SK-N-DZ (cell line): ENCODE results near the gene ADGRD1.

Source experiments
- DNase-seq: peaks from one replicate; pipeline ENCODE4 v3.0.0-alpha.2; 2015; ENCODE audit warnings: low spot score

ADGRD1 gene

DNA sequence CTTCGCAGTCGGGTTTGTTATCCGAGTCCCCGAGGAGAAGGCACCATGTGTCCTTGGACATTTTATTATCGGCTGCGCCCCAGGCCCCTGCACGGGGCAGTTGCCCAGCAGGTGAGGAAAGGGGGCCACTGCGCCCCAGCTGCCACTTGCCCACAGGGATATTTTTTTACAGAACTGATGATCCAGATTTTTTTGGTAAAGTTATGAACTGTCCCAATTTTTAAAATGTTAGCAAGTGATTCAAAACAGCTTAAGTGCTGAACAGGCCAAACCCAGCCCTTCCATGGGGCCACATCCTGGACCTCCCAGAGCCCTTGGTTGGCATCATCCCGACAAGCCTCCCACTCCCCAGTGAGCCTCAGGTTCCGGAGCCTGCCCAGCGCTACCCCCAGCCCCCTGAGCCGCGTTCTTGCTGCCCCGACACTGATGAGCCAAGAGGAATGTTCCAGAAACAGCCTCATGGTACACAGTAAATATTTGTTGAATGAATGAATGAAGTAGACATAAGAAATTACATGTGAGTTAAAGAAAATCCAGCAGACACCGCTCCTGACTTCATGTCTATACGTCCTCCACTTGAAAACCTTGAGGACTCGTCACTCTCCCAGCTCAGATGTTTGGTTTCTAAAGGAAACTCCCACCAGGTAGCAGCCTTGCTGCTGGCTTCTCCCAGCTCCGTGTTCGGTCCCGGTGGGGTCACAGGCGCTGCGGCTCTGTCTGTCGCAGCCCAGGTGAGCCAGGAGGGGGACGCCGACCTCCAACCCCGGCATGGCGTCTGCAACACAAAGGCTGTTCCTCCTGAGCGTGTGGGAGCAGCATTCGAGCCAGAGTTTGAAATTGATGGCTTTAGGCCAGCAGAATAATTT, 88.5 kb downstream of the ADGRD1 start:
- peak; percentile 50 for DNase-seq

GRCh38 chr12:131042834-131043245, 89.1 kb downstream of the ADGRD1 start:
- DNase-seq: no peak

GRCh38 chr12:131043401-131043871, 89.7 kb downstream of the ADGRD1 start:
- DNase-seq: no peak

DNA sequence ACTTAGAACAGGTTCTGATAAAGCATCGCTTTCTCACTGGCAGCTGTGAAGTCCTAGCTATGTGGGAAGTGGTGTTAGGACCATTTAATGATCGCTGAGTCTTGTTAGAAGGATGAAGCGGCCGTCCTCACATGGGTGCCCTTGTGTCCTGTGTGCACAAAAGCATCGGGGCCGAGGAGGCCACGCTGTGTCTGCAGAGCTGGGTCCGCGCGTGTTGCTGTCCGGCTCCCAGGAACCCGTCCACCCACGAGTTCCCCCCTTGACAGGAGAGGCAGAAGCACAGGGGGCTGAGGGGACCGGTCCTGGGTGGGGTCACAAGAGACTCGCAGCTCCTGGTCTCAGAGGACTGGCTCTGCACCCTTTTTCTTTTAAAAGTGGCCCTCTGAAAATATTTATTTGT, 90.4 kb downstream of the ADGRD1 start:
- DNase-seq: no peak

- no peak for DNase-seq
These were observed 91.2 kb downstream of the ADGRD1 start for GRCh38 chr12:131044760-131045381.

- no peak for DNase-seq
These were observed 92.2 kb downstream of the ADGRD1 start for GRCh38 chr12:131045705-131046460.

DNA sequence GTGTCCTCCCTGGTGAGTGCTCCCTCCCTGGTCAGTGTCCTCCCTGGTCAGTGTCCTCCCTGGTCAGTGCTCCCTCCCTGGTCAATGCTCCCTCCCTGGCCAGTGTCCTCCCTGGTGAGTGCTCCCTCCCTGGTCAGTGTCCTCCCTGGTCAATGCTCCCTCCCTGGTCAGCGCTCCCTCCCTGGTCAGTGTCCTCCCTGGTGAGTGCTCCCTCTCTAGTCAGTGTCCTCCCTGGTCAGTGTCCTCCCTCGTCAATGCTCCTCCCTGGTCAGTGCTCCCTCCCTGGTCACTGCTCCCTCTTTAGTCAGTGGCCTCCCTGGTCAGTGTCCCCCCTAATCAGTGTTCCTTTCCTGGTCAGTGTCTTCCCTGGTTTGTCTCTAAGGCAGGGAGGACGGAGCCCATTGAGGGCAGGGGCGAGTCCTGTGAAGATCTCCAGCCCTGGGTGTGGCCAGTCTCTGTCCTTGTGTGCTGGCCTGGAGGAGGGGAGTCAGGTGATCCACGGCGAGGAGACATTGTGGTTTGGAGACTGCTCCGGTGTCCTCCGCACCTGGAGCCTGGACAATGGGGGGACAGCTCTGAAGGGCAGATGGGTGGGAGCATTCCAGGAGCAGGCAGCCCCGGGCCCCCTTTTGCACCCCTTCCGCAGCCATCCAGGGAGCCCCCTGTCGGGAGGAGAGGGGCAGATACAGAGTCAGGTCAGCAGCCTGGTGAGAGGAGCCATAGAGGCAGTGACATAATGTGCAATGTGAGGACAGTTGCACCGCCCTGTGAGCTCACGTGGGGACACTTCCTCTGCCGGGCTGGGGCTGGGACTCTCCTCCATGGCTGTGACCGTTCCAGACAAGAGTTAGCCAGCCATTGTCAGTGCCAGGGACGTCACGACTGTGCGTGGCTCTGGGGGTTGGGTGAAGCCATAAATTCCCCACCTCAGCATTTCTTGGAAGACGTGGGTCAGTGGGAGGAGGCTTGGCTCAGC, 93.4 kb downstream of the ADGRD1 start:
- DNase-seq: no peak

DNA sequence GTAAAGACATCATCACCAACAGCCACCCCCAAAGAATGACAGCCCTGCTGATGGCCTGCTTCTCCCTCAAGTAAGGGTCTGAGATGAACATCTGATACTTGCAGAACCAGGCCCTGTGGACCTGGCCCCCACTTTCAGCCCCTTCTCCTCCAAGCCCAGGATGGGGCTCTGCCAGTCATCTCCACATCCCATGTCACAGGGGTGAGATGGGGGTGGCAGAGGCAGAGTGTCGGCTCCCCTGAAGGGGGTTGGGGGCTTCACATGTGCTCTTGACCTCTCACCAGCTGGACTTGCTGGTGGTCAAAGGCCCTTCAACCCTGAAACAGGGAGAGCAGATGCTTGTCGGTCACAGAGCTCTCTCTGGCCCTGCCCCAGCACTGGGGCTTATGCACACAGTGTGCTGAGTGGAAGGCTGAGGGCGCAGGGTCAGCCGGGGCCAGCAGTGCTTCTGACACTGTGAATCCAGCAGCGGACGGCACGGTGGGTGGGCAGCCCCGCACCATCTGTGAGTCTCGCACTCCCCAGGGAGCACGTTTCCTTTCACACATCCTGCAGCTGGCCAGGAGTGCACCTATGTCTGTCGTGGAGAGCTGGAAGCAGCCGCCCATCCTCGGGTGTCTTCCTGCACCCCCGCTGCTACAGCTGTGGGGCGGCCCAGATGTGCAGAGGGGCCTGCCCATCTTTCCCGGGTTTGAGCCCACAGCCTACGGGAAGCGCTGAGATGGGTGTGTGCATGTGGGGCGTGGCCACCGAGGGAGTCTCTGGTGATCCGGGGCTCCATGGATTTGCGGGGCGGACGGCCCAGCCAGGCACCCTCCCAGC, 94.3 kb downstream of the ADGRD1 start:
- DNase-seq: no peak

DNA sequence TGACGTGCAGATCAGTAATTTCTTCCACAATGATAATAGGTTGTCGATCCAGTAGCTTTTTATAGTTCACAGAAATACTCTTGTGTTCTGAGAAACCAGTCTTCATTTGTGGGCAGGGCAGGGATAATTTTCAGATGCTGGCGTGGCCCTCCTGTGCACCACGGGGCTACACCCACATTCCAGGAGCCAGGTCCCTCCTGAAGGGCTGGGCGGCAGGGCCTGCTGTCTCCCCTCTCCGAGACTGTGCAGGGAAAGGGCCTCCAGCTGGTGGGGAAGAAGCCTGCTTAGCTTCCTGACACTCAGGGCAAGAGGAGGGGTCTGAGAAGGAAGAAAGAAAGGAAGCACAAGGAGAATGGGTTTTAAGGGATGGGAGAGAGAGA, 94.9 kb downstream of the ADGRD1 start:
- no peak for DNase-seq

- DNase-seq: no peak
These were observed 95.3 kb downstream of the ADGRD1 start for GRCh38 chr12:131049002-131049401.

- no peak for DNase-seq
These were observed 96.0 kb downstream of the ADGRD1 start for GRCh38 chr12:131049549-131050339.

GRCh38 chr12:131050463-131051154, 96.9 kb downstream of the ADGRD1 start:
- no peak for DNase-seq

DNA sequence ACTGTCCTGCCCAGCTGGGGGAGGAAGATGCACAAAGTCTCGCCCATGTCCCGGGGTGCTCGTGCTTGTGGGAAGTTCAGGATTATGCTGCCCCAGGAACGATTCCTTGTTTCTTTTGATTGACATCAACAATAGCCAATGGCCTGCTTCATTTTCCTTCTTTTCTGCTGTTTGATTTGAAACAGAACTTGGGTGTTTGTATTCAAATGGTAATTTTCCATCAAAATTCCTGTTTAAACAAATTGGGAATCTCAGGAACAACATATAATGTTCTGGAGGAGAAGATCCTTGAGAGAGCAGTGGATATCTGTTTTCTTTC, 97.4 kb downstream of the ADGRD1 start:
- DNase-seq: no peak

DNA sequence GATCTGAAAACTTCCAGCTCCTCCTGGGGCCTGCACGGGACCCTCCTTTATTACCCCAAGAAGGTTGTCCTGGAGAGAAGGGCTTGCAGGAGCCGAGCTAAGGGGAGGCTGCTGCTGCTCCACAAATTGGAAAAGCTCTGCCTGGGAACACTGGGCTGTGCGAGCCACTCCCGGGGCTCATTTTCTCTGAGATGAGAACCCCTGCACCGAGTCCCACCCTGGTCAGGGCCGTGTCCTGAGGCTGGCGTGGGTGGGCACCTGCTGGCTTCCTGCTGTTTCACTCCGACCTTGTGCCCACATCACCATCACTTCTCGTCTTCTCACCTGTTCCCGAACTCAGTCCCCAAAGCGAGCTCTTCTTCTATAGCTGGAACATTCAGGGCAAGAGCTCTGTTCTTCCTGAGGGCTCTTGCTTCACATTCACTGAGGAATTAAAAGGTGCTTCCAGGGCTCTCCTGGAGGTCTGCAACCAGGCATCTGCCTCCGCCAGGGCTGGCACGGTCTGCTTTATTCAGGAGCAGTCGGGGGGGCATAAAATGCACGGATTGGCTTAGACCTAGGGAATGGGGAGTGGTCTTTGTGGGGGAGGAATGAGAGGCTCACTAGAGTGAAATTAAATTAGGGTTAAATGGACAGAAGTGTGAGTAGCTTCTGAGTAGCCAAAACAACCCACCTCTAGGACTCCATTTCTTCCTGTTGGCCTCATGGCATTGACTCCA, 98.5 kb downstream of the ADGRD1 start:
- peak; percentile 62 for DNase-seq

GRCh38 chr12:131052929-131053328, 99.2 kb downstream of the ADGRD1 start:
- DNase-seq: no peak

- DNase-seq: no peak
These were observed 99.9 kb downstream of the ADGRD1 start for GRCh38 chr12:131053567-131053966.

GRCh38 chr12:131054345-131055092, 100.8 kb downstream of the ADGRD1 start:
- DNase-seq: no peak

GRCh38 chr12:131055093-131055465, 101.4 kb downstream of the ADGRD1 start:
- no peak for DNase-seq
